ENCODE results near the gene TRMT61B.

TRMT61B gene

GRCh38 chr2:28855193-28855592 is 14.9 kb downstream of the TRMT61B start:
- no peak for DNase-seq

DNA sequence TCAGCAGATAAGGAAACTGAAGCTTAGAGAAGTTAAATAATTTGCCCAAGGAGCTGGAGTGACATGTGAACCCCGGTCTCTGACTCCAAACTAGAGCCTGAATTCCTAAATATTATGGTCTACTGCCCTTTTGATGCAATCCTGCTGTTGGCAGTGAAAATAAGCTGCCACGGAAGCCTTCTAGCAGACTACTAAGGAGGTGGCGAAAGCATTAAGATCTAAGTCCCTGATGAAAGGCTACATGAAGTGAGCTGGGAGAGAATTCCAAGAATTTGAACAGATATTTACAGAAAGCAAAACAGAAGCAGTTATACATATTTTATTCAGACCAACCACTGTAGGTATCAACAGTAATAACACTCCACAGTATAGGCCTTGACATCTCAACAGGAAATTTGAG is 28.1 kb downstream of the TRMT61B start:
- no peak for DNase-seq

DNA sequence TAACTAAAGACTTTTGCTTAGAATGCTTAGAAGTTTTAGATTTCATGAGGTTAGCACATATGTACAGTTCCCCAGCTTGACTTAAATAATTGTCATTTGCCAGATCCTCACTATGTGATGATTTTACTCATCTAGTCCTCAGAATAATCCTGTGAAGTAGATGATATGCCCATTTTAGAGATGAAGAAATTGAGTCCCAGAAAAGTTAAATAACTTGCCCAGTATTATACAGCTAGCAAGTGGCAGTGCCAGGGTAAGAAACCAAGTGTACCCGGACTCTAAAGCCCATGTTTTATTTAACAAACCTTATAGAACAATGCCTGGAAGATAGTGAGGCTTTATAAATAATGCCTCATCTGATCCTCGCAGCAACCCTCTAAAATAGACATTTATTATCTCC is 31.1 kb downstream of the TRMT61B start:
- no peak for DNase-seq

DNA sequence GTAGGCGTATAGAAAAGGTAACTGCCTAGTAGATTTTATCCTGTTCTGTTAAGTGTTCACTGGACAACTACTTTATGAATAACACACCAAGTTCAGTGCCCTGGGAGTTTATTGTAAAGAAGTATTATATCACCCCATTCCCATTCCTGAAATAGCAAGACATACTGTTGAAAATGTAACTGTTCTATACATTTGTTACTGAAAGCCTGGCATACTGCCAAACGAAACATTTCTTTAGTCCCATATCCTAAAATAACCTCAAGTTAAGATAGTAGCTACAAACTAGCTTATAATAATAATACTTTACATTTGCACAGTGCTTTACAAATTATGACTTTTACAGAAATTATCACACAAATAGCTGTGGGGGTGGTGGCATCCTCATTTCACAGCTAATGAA is 34.3 kb downstream of the TRMT61B start:
- no peak for DNase-seq

GRCh38 chr2:28833740-28834470 is 36.2 kb downstream of the TRMT61B start:
- no peak for DNase-seq

DNA sequence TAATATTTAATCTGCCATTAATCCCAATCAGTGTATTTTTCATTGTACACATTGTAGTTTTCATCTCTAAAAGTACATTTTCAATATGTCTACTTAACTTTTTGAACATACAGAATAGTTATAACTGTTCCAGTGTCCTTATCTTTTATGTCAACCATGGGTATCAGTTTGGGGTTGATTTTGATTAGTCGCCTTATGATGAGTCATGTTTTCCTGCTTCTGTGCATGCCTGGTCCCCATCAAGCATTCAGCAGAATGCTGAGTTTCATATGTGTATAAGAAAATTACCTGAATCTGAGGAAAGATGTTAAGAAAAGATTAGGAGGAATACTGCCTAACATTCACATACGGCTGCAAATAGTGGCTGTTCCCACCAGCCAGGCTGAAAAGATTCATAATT is 41.7 kb downstream of the TRMT61B start:
- no peak for DNase-seq

- no peak for DNase-seq
These were observed 45.2 kb downstream of the TRMT61B start for GRCh38 chr2:28824870-28825269.

DNA sequence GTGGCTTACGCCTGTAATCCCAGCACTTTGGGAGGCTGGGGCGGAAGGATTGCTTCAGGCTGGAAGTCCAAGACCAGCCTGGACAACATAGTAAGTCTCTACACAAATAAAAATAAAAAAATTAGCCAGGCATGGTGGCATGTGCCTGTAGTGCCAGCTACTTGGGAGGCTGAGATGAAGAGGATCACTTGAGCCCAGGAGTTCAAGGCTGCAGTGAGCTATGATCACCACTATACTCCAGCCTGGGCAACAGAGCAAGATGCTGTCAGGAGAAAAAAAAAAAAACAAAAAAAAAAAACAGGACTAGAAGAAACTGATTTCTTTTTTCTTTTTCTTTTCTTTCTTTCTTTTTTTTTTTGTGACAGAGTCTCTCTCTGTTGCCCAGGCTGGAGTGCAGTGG is 45.9 kb downstream of the TRMT61B start:
- no peak for DNase-seq

- DNase-seq: no peak
These were observed 48.1 kb downstream of the TRMT61B start for GRCh38 chr2:28822036-28822435.

- peak; percentile 49 for DNase-seq
These were observed 48.7 kb downstream of the TRMT61B start for GRCh38 chr2:28821295-28821958.

- no peak for DNase-seq
These were observed 52.1 kb downstream of the TRMT61B start for GRCh38 chr2:28818053-28818452.

GRCh38 chr2:28810384-28811285 is 59.5 kb downstream of the TRMT61B start, which contains the start of gene SPDYA:
TSS of gene SPDYA (plus strand) at chr2:28810834. CDS start at chr2:28816015, 5,181 bp downstream.
- DNase-seq: peak; percentile 85

DNA sequence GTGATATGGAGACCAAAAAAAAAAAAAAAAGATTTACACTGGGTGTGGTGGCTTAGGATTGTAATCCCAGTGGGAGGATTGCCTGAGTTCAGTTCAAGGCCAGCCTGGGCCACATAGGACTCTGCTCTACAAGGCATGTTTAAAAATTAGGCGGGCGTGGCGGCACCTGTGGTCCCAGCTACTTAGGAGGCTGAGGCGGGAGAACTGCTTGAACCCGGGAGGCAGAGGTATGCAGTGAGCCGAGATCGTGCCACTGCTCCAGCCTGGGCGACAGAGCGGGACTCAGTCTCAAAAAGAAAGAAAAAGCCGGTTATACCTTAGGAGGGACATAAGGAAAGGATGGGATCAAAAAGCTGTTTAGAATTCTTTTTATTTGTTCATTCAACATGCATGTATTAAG is 60.2 kb downstream of the TRMT61B start:
- no peak for DNase-seq

DNA sequence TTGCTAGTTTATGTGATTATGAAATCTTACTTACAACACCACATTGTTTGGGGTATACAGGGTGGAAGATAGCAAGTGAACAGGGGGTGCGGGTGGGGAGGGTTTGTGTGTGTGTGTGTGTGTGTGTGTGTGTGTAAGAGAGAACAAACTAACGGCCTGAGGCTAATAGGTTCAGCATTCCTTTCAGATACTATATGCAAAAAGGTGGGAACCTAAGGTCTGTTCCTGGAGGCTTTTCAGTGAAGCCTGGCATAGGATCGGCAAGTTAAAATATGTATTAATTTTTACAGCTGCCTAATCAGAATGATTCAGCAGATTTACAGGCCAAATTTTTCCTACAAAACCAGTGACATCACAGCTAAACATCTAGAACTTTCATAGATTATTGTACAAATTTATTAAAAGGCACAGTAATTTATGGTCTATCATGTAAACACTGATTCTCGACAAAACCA is 67.1 kb downstream of the TRMT61B start:
- DNase-seq: no peak

GRCh38 chr2:28801726-28802125 is 68.4 kb downstream of the TRMT61B start:
- DNase-seq: no peak

Measured in retina (tissue), 1 donor.